Adrenal gland (tissue), 5 donors: Measurements from ENCODE around the gene CDC42EP4.

ENCODE experiments used
- POLR2A ChIP-seq, 2 donors: fragments of 450-650 bp; IDR thresholded peaks; one replicate each; pipeline ENCODE4 v1.6.1; 2017; ENCODE audit warnings: antibody characterized with exemption in 2 of 2, mild to moderate bottlenecking in 2 of 2, moderate library complexity in 1 of 2
- TF ChIP-seq, protein P1 (sequence below), 6 experiments: fragments of 450-650 bp in 4 of 6; fragments of 200-600 bp in 2 of 6; sonication (generic) in 1 of 6; IDR thresholded peaks; 1 replicate in 5 of 6; 2 replicates in 1 of 6; pipeline versions ENCODE4 v1.5.1 to v1.8.0; 2016 to 2021; ENCODE audit warnings: antibody characterized with exemption in 6 of 6, mild to moderate bottlenecking in 2 of 6, moderate library complexity in 1 of 6
- donor health status: DM: no; HTN: no; CAD: no.

DNA sequence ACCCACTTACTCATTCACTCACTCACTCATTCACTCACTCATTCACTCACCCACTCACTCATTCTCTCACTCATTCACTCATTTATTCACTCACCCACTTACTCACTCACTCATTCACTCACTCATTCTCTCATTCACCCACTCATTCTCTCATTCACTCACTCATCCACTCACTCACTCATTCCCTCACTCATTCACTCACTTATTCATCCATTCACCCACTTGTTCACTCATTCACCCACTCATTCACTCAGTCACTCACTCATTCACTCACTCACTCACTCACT lies 42.5 kb downstream of the CDC42EP4 start:
- no peak for TF ChIP-seq POLR2A (IDR thresholded peaks at IDR 0.05)
- TF ChIP-seq, protein P1, sequence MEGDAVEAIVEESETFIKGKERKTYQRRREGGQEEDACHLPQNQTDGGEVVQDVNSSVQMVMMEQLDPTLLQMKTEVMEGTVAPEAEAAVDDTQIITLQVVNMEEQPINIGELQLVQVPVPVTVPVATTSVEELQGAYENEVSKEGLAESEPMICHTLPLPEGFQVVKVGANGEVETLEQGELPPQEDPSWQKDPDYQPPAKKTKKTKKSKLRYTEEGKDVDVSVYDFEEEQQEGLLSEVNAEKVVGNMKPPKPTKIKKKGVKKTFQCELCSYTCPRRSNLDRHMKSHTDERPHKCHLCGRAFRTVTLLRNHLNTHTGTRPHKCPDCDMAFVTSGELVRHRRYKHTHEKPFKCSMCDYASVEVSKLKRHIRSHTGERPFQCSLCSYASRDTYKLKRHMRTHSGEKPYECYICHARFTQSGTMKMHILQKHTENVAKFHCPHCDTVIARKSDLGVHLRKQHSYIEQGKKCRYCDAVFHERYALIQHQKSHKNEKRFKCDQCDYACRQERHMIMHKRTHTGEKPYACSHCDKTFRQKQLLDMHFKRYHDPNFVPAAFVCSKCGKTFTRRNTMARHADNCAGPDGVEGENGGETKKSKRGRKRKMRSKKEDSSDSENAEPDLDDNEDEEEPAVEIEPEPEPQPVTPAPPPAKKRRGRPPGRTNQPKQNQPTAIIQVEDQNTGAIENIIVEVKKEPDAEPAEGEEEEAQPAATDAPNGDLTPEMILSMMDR (IDR thresholded peaks at IDR 0.05) = no peak
